Liver (tissue), 3 donors: ENCODE results near the gene MUSK.

ENCODE experiments used
- ATF3 ChIP-seq: IDR thresholded peaks from 2 replicates; pipeline ENCODE4 v1.6.1; 2016; ENCODE audit warnings: antibody characterized with exemption
- CTCF ChIP-seq: fragments of 150-350 bp; IDR thresholded peaks from 2 replicates; pipeline ENCODE4 v1.5.1; 2017; ENCODE audit warnings: improper control_type of control experiment, low read depth, low read length; ENCODE audit not compliant: missing input control
- EGR1 ChIP-seq, 2 donors: IDR thresholded peaks; 2 replicates each; pipeline ENCODE4 v1.6.1; 2016 to 2018; ENCODE audit warnings: antibody characterized with exemption in 2 of 2, low read depth in 2 of 2
- GABPA ChIP-seq, 2 donors: IDR thresholded peaks in 1 of 2; conservative IDR thresholded peaks in 1 of 2; 2 replicates each; pipeline ENCODE4 v1.6.1; 2016; ENCODE audit warnings: antibody characterized with exemption in 2 of 2, mild to moderate bottlenecking in 1 of 2, moderate library complexity in 1 of 2
- JUND ChIP-seq, 2 donors: IDR thresholded peaks; 2 replicates each; pipeline ENCODE4 v1.6.1; 2016; ENCODE audit warnings: antibody characterized with exemption in 2 of 2
- MAX ChIP-seq: IDR thresholded peaks from 2 replicates; pipeline ENCODE4 v1.6.1; 2016; ENCODE audit warnings: antibody characterized with exemption
- RAD21 ChIP-seq, 2 donors: IDR thresholded peaks; 2 replicates each; pipeline ENCODE4 v1.6.1; 2016; ENCODE audit warnings: antibody characterized with exemption in 2 of 2, mild to moderate bottlenecking in 2 of 2
- REST ChIP-seq: IDR thresholded peaks from 2 replicates; pipeline ENCODE4 v1.6.1; 2016; ENCODE audit warnings: antibody characterized with exemption, mild to moderate bottlenecking
- RXRA ChIP-seq, 2 donors: IDR thresholded peaks; 2 replicates each; pipeline ENCODE4 v1.6.1; 2017 to 2018; ENCODE audit warnings: antibody characterized with exemption in 2 of 2, mild to moderate bottlenecking in 1 of 2
- TAF1 ChIP-seq: conservative IDR thresholded peaks from 2 replicates; pipeline ENCODE4 v1.6.1; 2016; ENCODE audit warnings: antibody characterized with exemption, mild to moderate bottlenecking
- ZBTB33 ChIP-seq: IDR thresholded peaks from 2 replicates; pipeline ENCODE4 v1.6.1; 2016; ENCODE audit warnings: antibody characterized with exemption
- donor health status: healthy.
- donor health status: healthy.

- TF ChIP-seq CTCF = no peak
- TF ChIP-seq EGR1 (IDR thresholded peaks at IDR 0.05; ENCODE audit: low read depth in 2 of 2) = no peak
- no peak for TF ChIP-seq REST
- no peak for TF ChIP-seq RAD21 (IDR thresholded peaks at IDR 0.05)
- TF ChIP-seq MAX = no peak
- TF ChIP-seq RXRA (IDR thresholded peaks at IDR 0.05) = no peak
- no peak for TF ChIP-seq GABPA (IDR thresholded peaks at IDR 0.05 in 1 of 2, conservative IDR thresholded peaks at IDR 0.05 in 1 of 2)
- TF ChIP-seq JUND (IDR thresholded peaks at IDR 0.05) = no peak
- TF ChIP-seq TAF1 = no peak
- no peak for TF ChIP-seq ATF3
- no peak for TF ChIP-seq ZBTB33
These were observed 140.5 kb downstream of the MUSK start for GRCh38 chr9:110809038-110809595.
